ENCODE measurements around the gene EFNA3. TPM values are rescaled to one million over a fixed set of nuclear protein-coding genes. Genes with fewer than 3 reads are reported as not detected.

The EFNA3 gene
- total and polyA plus RNA-seq, 2 donors (not counting 3 experiments of a cell fraction or from before 2014, with no cell fraction given) = 2.2 to 2.5 TPM

GRCh38 chr1:155033524-155033923 is 45.1 kb upstream of the EFNA3 start, which contains the start of the genes DCST1 and DCST2:
Gene DCST1 (plus strand): TSS chr1:155033824. CDS start chr1:155034037, 213 bp downstream.
Gene DCST2 (minus strand): TSS chr1:155033781. CDS start chr1:155033701, 80 bp downstream.
- H4K20me1 ChIP-seq (replicated peaks; ENCODE audit: control insufficient read depth, extremely low read depth, insufficient read depth, low read length) = no peaks in the 10 kb centered on the region
- BruUV-seq (replicated peaks) = no TSS peak
- FAIRE-seq = no peak
- no peak for TF ChIP-seq POLR2AphosphoS5 (IDR thresholded peaks at IDR 0.05; ENCODE audit: insufficient read depth, low read depth, low read length)
- no peak for TF ChIP-seq FOS (IDR thresholded peaks at IDR 0.05; ENCODE audit: borderline replicate concordance, insufficient read depth, low read length)
- TF ChIP-seq POLR2A (IDR thresholded peaks at IDR 0.05; ENCODE audit: low read depth, low read length) = no peak
- no peak for TF ChIP-seq MYC (IDR thresholded peaks at IDR 0.05; ENCODE audit: low read depth, low read length)
- no peak for TF ChIP-seq CTCF (IDR thresholded peaks at IDR 0.05; ENCODE audit: extremely low read depth in 1 of 2, insufficient read depth in 1 of 2, low read depth in 1 of 2, low read length in 2 of 2)
- TF ChIP-seq JUN (IDR thresholded peaks at IDR 0.05; ENCODE audit: borderline replicate concordance, insufficient read depth, insufficient read length, low read depth) = no peak
- TF ChIP-seq EZH2 (IDR thresholded peaks at IDR 0.05; ENCODE audit: borderline replicate concordance, low read depth, low read length, severe bottlenecking) = no peak
- TF ChIP-seq MAX (IDR thresholded peaks at IDR 0.05; ENCODE audit: insufficient read depth, insufficient read length) = no peak
- no peak for TF ChIP-seq GATA2 (IDR thresholded peaks at IDR 0.05; ENCODE audit: insufficient read depth, insufficient read length, low read depth, low read length)
- no peak within 1 kb of the TSS for H2AFZ ChIP-seq (ENCODE audit: low read depth, low read length)
- H3K79me2 ChIP-seq (ENCODE audit: control insufficient read depth, insufficient read depth, low read length) = no peaks in the 10 kb centered on the region
- CTCF ChIA-PET = interaction anchor here (1.1 to 3.1 kb wide), 5 partner anchors 11 to 51 kb away, joined by 3 to 12 read pairs (median 5); partner anchors contain the start of genes ADAM15 and EFNA4
- H3K9ac ChIP-seq (replicated peaks; ENCODE audit: extremely low read depth, insufficient read depth, low read length) = no peak within 1 kb of the TSS
- H3K4me2 ChIP-seq (ENCODE audit: insufficient read depth, low read length) = no peak within 1 kb of the TSS
- H3K9me1 ChIP-seq (replicated peaks; ENCODE audit: control insufficient read depth, extremely low read depth, insufficient read depth, low read length) = no peaks in the 10 kb centered on the region
- POLR2A ChIA-PET = no interaction called here
- no peaks in the 10 kb centered on the region for H3K36me3 ChIP-seq (ENCODE audit: control insufficient read depth in 2 of 2, extremely low read depth in 1 of 2, insufficient read depth in 2 of 2, low read length in 2 of 2)
- H3K27me3 ChIP-seq (ENCODE audit: control insufficient read depth in 2 of 2, insufficient read depth in 2 of 2, low read length in 2 of 2) = peaks cover 0 to 5% of the 10 kb centered on the region in 2 experiments
- peaks cover under 1% of the 10 kb centered on the region for H3K4me1 ChIP-seq (ENCODE audit: control insufficient read depth, extremely low read depth, insufficient read depth, low read length)
- H3K4me3 ChIP-seq (replicated peaks in 1 of 3; ENCODE audit: insufficient read depth in 1 of 3, low read depth in 1 of 3, low read length in 3 of 3) = no peak within 1 kb of the TSS
- dilution Hi-C loops (cut with MboI; ENCODE audit: extremely low pct_ligation_motif_present, low sequenced_read_pairs) (no loop called here), intact Hi-C loops (cut with micrococcal nuclease) (no loop called here)
- no peak for DNase-seq (ENCODE audit: low read depth, low spot score)
- H3K9me3 ChIP-seq (replicated peaks; ENCODE audit: control insufficient read depth, insufficient read depth, low read length) = no peaks in the 10 kb centered on the region
- H3K27ac ChIP-seq (ENCODE audit: insufficient read depth, low read depth, low read length) = no peak within 1 kb of the TSS

Data from endothelial cell of umbilical vein (primary cell).